PC-3 (cell line): Measurements from ENCODE around the gene DHX57. TPM values are rescaled to one million over a fixed set of nuclear protein-coding genes. Genes with fewer than 3 reads are reported as not detected.
"Not testable (repeated sequence)": the region's sequence is repeated elsewhere in the genome, so short reads cannot be mapped to it uniquely, and the experiment has no call there.

ENCODE experiments used
- ATAC-seq: fragments of 200-7000 bp; cut with Tn5 transposase; 2 replicates; pipeline ENCODE4 v1.9.1; 2020; ENCODE audit warnings: mild to moderate bottlenecking, moderate library complexity
- BruUV-seq: library from RNA; stranded (reverse); fragments of 400-500 nt; replicated peaks from 2 replicates; lab custom pipeline; 2021; lab: Mats Ljungman, UMichigan
- CTCF ChIA-PET: fragments of 300-600 bp; sonication (Branson Sonifier 250); formaldehyde crosslinking; loops from one replicate; lab custom pipeline; 2022; ENCODE audit warnings: antibody characterized with exemption; lab: Charles Lee
- POLR2A ChIA-PET: fragments of 300-600 bp; sonication (Branson Sonifier 250); formaldehyde crosslinking; loops from one replicate; lab custom pipeline; 2022; ENCODE audit warnings: antibody characterized with exemption; ENCODE audit not compliant: unreplicated experiment; lab: Charles Lee
- DNase-seq: peaks from one replicate; pipeline ENCODE4 v3.0.0-alpha.2; 2015
- H2AFZ ChIP-seq: fragments of 300-600 bp; sonication (generic); 2 replicates; pipeline ENCODE4 v1.6.0; 2016; ENCODE audit warnings: antibody characterized with exemption, low read length
- H3F3A ChIP-seq: fragments of 300-600 bp; sonication (generic); one replicate; pipeline ENCODE4 v1.6.0; 2017; ENCODE audit warnings: antibody characterized with exemption, low read length, control low read depth, mild to moderate bottlenecking; ENCODE audit not compliant: unreplicated experiment
- H3K27ac ChIP-seq: fragments of 300-600 bp; sonication (generic); 2 replicates; pipeline ENCODE4 v1.5.1; 2016; ENCODE audit warnings: mild to moderate bottlenecking, low read length
- H3K27me3 ChIP-seq: fragments of 300-600 bp; sonication (generic); 2 replicates; pipeline ENCODE4 v1.6.1; 2016; ENCODE audit warnings: low read length, mixed read lengths
- H3K36me3 ChIP-seq: fragments of 300-600 bp; sonication (generic); 2 replicates; pipeline ENCODE4 v1.6.1; 2016; ENCODE audit warnings: low read depth, mixed run types, low read length, mixed read lengths
- H3K4me1 ChIP-seq: fragments of 300-600 bp; sonication (generic); 2 replicates; pipeline ENCODE4 v1.5.1; 2016; ENCODE audit warnings: low read length; ENCODE audit not compliant: insufficient read depth
- H3K4me2 ChIP-seq: fragments of 300-600 bp; sonication (generic); 2 replicates; pipeline ENCODE4 v1.6.0; 2016; ENCODE audit warnings: low read length
- H3K4me3 ChIP-seq: fragments of 300-600 bp; sonication (generic); 2 replicates; pipeline ENCODE4 v1.5.1; 2016; ENCODE audit warnings: mild to moderate bottlenecking, low read length, mixed read lengths
- H3K79me2 ChIP-seq: fragments of 300-600 bp; sonication (generic); 2 replicates; pipeline ENCODE4 v1.6.1; 2017; ENCODE audit warnings: low read length, mixed read lengths
- H3K9ac ChIP-seq: fragments of 300-600 bp; sonication (generic); 2 replicates; pipeline ENCODE4 v1.6.0; 2016; ENCODE audit warnings: mild to moderate bottlenecking, low read length
- H3K9me2 ChIP-seq: fragments of 300-600 bp; sonication (generic); replicated peaks from 2 replicates; pipeline ENCODE4 v1.6.1; 2016; ENCODE audit warnings: mixed run types, low read length, mixed read lengths
- H3K9me3 ChIP-seq: fragments of 300-600 bp; sonication (generic); 2 replicates; pipeline ENCODE4 v1.6.1; 2016; ENCODE audit warnings: low read length, mixed read lengths
- H4K20me1 ChIP-seq: fragments of 300-600 bp; sonication (generic); 2 replicates; pipeline ENCODE4 v1.6.1; 2016; ENCODE audit warnings: low read length, mixed read lengths
- CTCF ChIP-seq: fragments of 300-600 bp; sonication (generic); conservative IDR thresholded peaks from 2 replicates; pipeline ENCODE4 v1.5.1; 2017; ENCODE audit warnings: antibody characterized with exemption, low read depth, mild to moderate bottlenecking, low read length
- EZH2 ChIP-seq: fragments of 300-600 bp; sonication (generic); IDR thresholded peaks from one replicate; pipeline ENCODE4 v1.6.1; 2017; ENCODE audit warnings: antibody characterized with exemption, mild to moderate bottlenecking, low read length; ENCODE audit not compliant: unreplicated experiment
- EZH2phosphoT487 ChIP-seq: fragments of 300-600 bp; sonication (generic); IDR thresholded peaks from 2 replicates; pipeline ENCODE4 v1.6.1; 2018; ENCODE audit warnings: mild to moderate bottlenecking, antibody characterized with exemption, low read length, borderline replicate concordance
- intact Hi-C: fragments of 100-400 bp; cut with micrococcal nuclease; formaldehyde crosslinking; loops from 2 replicates; pipeline ENCODE4 v1.9.0; 2023
- total RNA-seq: library from RNA; depleted of rRNA; stranded (reverse); fragments of >200 nt; gene quantifications from 2 replicates; pipeline ENCODE4 v1.2.3, GENCODE V29; 2014

DHX57 gene
- total RNA-seq, 1 experiment from 2014 or later: 17.5 TPM

GRCh38 chr2:38793511-38793910, 82.2 kb downstream of the DHX57 start:
- no peak for DNase-seq
- Histone ChIP-seq H3K4me1 (no peaks in the 10 kb centered on the region), H3F3A (no peaks in the 10 kb centered on the region), H3K9me3 (no peaks in the 10 kb centered on the region), H3K9ac (no peak overlapping the region), H3K4me3 (no peak overlapping the region), H3K27me3 (no peaks in the 10 kb centered on the region), H4K20me1 (no peaks in the 10 kb centered on the region), H3K36me3 (peaks cover 3% of the 10 kb centered on the region; the same call in 1 of the 2 replicates), H3K4me2 (no peak overlapping the region), H2AFZ (no peak overlapping the region), H3K27ac (no peak overlapping the region), H3K79me2 (no peaks in the 10 kb centered on the region), H3K9me2 (no peaks in the 10 kb centered on the region)
- ChIA-PET CTCF (interaction anchor here (0.6 kb wide), 1 partner anchor 52 kb away, joined by 3 read pairs; no protein-coding TSS in a partner anchor), POLR2A (interaction anchor here (0.6 kb wide), 1 partner anchor 42 kb away, joined by 3 read pairs; no protein-coding TSS in a partner anchor)
- intact Hi-C loops: no loop called here
- no peak for ATAC-seq
- no peak for TF ChIP-seq EZH2
- TF ChIP-seq CTCF: no peak
- TF ChIP-seq EZH2phosphoT487: no peak
- BruUV-seq: no TSS peak

GRCh38 chr2:38792751-38793150, 83.0 kb downstream of the DHX57 start:
- H3K27ac ChIP-seq: no peak overlapping the region
- ChIA-PET POLR2A (no interaction called here), CTCF (no interaction called here)
- no peaks in the 10 kb centered on the region for H3K79me2 ChIP-seq
- ATAC-seq: no peak
- intact Hi-C loops: no loop called here
- no peak for TF ChIP-seq EZH2
- no peak for TF ChIP-seq EZH2phosphoT487
- TF ChIP-seq CTCF: no peak
- H4K20me1 ChIP-seq: no peaks in the 10 kb centered on the region
- no peaks in the 10 kb centered on the region for H3K4me1 ChIP-seq
- no peaks in the 10 kb centered on the region for H3K9me3 ChIP-seq
- no peaks in the 10 kb centered on the region; the same call in 1 of the 2 replicates for H3K36me3 ChIP-seq
- no peaks in the 10 kb centered on the region for H3K9me2 ChIP-seq
- H3K27me3 ChIP-seq: no peaks in the 10 kb centered on the region
- H3F3A ChIP-seq: no peaks in the 10 kb centered on the region
- no peak overlapping the region for H2AFZ ChIP-seq
- no peak overlapping the region for H3K4me2 ChIP-seq
- H3K4me3 ChIP-seq: no peak overlapping the region
- H3K9ac ChIP-seq: no peak overlapping the region
- no peak for DNase-seq
- BruUV-seq: no TSS peak

GRCh38 chr2:38792321-38792720, 83.4 kb downstream of the DHX57 start:
- H3K79me2 ChIP-seq, H3K36me3 ChIP-seq, H3K4me3 ChIP-seq, H3K27ac ChIP-seq, H3F3A ChIP-seq, ATAC-seq, DNase-seq, BruUV-seq, H3K9ac ChIP-seq, intact Hi-C loops, H3K4me2 ChIP-seq, H3K9me3 ChIP-seq, H4K20me1 ChIP-seq, CTCF ChIA-PET, H3K27me3 ChIP-seq, H2AFZ ChIP-seq, H3K9me2 ChIP-seq, POLR2A ChIA-PET, H3K4me1 ChIP-seq: not testable (repeated sequence)
